KOPT-K1 (cell line): ENCODE data around the gene DEFB119.

Experiments
- H3K27ac ChIP-seq: fragments of 200-600 bp; sonication (generic); 2 replicates; pipeline ENCODE4 v1.5.1; 2016; ENCODE audit warnings: antibody characterized with exemption, mild to moderate bottlenecking, low read depth, low read length; ENCODE audit not compliant: poor library complexity, severe bottlenecking
- H3K36me3 ChIP-seq: fragments of 200-600 bp; sonication (generic); 2 replicates; pipeline ENCODE4 v1.5.1; 2017; ENCODE audit warnings: antibody characterized with exemption, mild to moderate bottlenecking, low read length, moderate library complexity; ENCODE audit not compliant: insufficient read depth
- H3K9me3 ChIP-seq: fragments of 200-600 bp; sonication (generic); 2 replicates; pipeline ENCODE4 v1.5.1; 2017; ENCODE audit warnings: antibody characterized with exemption, low read length, mild to moderate bottlenecking; ENCODE audit not compliant: insufficient read depth, poor library complexity, severe bottlenecking

The DEFB119 gene

DNA sequence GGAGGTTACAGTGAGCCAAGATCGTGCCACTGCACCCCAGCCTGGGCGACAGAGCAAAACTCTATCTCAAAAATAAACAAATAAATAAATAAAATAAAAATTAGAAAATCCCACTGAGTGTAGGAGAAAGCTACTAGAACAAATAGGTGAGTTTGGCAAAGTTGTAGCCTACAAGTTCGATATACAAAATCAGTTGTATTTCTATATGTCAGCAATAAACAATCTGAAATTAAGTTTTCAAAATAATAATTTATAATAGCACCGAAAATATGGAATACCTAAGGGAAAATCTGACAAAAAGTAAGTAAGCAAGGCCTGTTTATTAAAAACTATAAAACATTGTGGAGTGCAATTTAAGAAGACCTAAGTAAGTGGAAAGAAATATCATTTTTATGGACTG is 27.1 kb downstream of the DEFB119 start:
- Histone ChIP-seq H3K9me3 (peaks cover 5% of the 10 kb centered on the region), H3K27ac (no peak overlapping the region), H3K36me3 (no peaks in the 10 kb centered on the region)

DNA sequence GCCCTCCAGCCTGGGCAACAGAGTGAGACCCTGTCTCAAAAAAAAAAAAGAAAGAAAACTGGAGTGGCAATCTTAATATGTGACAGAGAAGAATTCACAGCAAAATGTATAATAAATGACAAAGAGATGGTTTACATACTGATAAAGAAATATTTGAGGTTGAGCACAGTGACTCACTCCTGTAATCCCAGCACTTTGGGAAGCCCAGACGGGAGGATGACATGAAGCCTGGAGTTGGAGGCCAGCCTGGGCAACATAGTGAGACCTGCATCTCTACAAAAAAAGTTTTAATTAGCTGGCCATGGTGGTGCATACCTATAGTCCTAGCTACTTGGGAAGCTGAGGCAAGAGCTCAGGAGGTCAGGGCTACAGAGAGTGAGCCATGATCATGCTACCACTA is 34.4 kb downstream of the DEFB119 start:
- no peaks in the 10 kb centered on the region for H3K9me3 ChIP-seq
- H3K36me3 ChIP-seq = no peaks in the 10 kb centered on the region
- no peak overlapping the region for H3K27ac ChIP-seq

DNA sequence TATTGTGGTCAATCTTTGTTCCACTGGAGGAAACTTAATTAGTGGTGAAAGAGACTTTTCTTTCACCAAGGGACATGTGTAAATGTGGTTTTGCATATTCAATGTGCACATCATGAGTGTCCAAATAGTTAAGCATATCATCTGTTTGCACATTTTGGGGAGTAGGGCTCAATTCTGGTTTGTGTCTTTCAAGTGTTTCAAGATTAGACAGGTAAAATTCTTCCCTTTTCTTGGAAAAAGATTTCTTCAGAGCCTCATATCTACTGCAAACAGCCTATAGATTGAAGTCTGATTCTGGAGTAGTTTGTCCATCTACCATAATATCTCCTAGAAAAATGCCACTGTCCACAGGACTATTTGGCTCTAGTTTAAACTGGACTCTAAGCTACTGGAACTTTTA is 48.9 kb downstream of the DEFB119 start:
- Histone ChIP-seq H3K36me3 (no peaks in the 10 kb centered on the region), H3K27ac (no peak overlapping the region), H3K9me3 (no peaks in the 10 kb centered on the region)

DNA sequence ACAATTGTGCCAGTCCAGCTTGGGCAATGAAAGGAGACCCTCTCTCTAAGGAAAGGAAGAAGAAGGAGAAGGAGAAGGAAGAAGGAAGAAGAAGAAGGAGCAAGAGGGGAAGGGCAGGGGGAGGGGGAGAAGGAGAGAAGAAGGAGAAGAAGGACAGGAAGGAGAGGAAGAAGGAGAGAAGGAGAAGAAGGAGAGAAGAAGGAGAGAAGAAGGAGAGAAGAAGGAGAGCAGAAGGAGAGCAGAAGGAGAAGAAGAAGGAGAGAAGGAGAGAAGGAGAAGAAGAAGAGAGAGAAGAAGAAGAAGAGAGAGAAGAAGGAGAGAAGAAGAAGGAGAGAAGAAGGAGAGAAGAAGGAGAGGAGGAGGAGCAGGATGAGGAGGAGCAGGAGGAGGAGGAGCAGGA is 59.5 kb downstream of the DEFB119 start:
- no peaks in the 10 kb centered on the region for H3K36me3 ChIP-seq
- no peak overlapping the region for H3K27ac ChIP-seq
- H3K9me3 ChIP-seq = no peaks in the 10 kb centered on the region
